ENCODE measurements around the gene MDK.
A peak's percentile ranks its signal among the peaks of the same experiment; 100 is the strongest.

Gene MDK

DNA sequence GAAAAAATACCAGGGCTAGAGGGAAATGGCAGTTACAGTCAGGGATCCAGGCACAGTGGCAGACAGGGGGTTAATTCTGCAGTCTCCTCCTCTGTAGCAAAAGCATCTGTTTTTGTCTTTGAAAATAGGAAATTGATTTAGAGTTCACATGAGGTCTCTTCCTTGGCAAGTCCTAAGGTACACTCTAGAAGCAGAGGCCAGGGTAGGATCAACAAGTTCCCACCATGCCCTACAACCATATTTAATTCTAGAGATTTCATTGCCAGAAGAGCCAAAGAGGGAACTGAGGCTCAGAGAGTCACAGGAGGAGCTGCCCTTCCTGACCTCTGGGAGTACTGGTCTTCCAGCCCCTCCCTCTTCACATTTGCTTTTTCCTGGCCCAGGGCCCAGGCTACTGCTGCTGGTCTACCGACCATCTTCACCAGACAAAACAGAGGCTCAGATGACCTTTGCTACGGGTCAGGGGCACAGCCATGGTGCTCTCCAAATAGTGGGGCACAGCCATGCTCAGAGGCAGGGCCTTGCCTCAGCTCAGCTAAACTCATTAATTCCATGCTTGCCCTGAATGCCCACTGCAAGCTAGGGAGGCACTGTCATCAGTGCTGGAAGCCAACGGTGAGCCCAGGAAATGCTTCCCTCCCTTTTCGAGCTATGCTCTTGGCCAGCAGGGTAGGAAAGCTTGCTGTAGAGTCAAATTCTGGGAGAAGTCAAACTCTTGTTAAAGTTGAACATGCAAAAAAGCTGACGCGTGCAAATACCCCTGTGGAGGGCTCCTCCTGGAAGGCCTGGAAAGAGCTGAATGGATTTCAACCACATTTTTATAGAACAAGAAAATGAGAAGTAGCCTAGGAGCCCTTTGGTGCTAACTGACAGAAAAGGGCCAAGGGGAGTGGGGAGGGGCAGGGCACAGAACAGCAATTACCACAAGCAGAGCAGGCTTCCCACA, 21.8 kb downstream of the MDK start:
- DNase-seq (ENCODE audit: low read depth) = no peak
- TF ChIP-seq, protein P1, sequence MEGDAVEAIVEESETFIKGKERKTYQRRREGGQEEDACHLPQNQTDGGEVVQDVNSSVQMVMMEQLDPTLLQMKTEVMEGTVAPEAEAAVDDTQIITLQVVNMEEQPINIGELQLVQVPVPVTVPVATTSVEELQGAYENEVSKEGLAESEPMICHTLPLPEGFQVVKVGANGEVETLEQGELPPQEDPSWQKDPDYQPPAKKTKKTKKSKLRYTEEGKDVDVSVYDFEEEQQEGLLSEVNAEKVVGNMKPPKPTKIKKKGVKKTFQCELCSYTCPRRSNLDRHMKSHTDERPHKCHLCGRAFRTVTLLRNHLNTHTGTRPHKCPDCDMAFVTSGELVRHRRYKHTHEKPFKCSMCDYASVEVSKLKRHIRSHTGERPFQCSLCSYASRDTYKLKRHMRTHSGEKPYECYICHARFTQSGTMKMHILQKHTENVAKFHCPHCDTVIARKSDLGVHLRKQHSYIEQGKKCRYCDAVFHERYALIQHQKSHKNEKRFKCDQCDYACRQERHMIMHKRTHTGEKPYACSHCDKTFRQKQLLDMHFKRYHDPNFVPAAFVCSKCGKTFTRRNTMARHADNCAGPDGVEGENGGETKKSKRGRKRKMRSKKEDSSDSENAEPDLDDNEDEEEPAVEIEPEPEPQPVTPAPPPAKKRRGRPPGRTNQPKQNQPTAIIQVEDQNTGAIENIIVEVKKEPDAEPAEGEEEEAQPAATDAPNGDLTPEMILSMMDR (IDR thresholded peaks at IDR 0.05; ENCODE audit: low read depth, low read length, missing control alignments) = no peak
- no peak overlapping the region for H3K4me3 ChIP-seq (ENCODE audit: low read depth, low read length)
- in situ Hi-C loops (cut with HindIII; ENCODE audit: low sequenced_read_pairs) = no loop called here

DNA sequence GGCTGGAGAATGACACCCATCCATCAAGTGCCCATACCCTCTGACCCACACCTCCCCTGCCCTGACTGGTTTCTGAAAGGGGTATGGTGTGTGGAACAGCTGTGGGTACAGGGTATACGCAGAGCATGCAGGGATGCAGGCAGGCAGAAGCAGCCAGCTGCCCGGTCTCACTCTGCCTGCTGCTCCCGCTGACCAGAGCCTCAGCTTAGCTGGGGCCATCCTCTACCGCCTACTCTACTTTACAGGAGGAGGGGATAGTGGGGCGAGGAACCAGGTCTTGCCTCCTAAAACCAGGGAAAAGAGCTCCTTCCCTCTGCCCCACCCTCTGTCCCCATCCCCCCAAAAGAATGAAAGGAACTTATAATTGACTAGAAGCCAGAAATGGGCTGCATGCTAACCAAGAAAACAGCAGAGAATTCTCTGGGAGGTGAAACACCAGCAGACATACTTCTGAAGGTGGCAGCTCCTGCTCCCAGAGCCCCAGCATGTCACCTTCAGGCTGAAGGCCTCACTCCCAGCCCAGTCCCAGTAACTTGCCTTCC, 23.1 kb downstream of the MDK start:
- TF ChIP-seq, protein P1 (IDR thresholded peaks at IDR 0.05; ENCODE audit: low read depth, low read length, missing control alignments) = no peak
- no peak overlapping the region for H3K4me3 ChIP-seq (ENCODE audit: low read depth, low read length)
- no peak for DNase-seq (ENCODE audit: low read depth)
- in situ Hi-C loops (cut with HindIII; ENCODE audit: low sequenced_read_pairs) = no loop called here

DNA sequence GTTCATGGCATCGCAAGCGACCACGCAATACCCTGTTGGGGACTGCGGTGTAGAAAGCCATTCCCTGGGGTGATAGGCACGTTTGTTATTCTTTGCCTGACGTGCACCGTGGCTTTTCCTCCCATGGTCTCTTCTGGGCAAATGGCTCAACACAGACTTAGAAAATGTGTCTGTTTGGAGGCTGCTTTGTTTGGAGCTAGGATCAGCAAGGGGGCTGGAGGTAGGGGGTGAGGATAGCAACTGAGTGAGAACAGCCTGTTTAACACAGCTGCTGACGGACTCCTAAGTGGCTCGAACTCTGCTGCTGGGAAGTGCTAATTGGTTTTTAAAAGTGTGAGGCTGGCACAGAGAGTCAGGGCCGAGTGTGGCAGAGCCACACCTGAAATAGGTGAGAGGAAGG, 26.2 kb downstream of the MDK start:
- in situ Hi-C loops (cut with HindIII; ENCODE audit: low sequenced_read_pairs) = no loop called here
- TF ChIP-seq, protein P1 (IDR thresholded peaks at IDR 0.05; ENCODE audit: low read depth, low read length, missing control alignments) = no peak

DNA sequence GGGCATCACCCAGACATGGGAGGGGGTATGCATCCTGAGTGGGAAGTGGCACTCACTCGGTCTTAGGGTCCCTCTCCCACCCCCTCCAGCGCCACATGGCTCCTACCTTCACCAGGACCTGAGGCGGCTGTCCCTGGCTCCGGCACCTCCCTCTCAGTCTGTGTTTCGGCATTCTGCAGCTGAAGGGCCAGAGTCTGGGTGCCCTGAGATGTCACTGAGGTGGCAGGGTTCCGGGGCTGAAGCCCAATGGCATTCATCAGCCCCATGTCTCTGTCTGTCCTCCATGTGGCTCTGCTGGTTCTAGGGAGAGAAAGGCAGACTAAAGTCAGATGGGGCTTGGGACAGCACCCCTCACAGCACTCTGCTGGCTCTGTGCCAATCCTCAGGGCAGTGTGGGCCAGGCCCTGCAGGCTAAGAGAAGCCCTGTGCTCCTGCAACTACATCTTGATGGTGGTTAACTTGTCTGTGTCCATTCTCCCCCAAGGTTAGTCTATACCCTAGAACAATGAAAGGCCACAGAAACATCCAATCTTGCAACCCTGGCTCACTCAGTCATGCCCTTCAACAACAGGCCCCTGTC, 27.0 kb downstream of the MDK start:
- no peak for DNase-seq (ENCODE audit: low read depth)
- H3K4me3 ChIP-seq (ENCODE audit: low read depth, low read length) = no peak overlapping the region
- in situ Hi-C loops (cut with HindIII; ENCODE audit: low sequenced_read_pairs) = no loop called here
- TF ChIP-seq, protein P1 (IDR thresholded peaks at IDR 0.05; ENCODE audit: low read depth, low read length, missing control alignments) = no peak

More for the DNA sequence above, 26.2 kb downstream of the MDK start:
- H3K4me3 ChIP-seq (ENCODE audit: low read depth, low read length) = no peak overlapping the region
- DNase-seq (ENCODE audit: low read depth) = no peak

DNA sequence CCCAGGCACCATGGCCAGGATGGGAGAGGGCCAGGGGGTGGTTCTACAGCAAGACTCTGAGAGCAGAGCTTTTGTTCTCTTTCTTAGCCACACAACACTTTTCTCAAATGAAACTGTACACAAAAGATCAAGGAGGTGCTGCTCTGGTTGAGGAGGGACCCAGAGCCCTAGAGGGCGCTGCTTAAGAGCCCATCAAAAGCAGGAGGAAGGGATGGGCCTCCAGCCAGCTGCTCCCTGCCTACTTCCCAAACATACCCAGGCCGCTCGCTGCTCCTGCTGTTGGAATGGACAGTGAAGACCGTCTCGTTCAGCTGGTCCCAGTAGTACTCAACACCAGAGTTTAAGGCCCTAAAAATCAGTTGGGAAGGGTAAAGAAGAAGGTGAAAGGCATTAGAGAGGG, 28.6 kb downstream of the MDK start:
- TF ChIP-seq, protein P1 (IDR thresholded peaks at IDR 0.05; ENCODE audit: low read depth, low read length, missing control alignments) = peak; percentile 48
- H3K4me3 ChIP-seq (ENCODE audit: low read depth, low read length) = no peak overlapping the region
- no peak for DNase-seq (ENCODE audit: low read depth)

DNA sequence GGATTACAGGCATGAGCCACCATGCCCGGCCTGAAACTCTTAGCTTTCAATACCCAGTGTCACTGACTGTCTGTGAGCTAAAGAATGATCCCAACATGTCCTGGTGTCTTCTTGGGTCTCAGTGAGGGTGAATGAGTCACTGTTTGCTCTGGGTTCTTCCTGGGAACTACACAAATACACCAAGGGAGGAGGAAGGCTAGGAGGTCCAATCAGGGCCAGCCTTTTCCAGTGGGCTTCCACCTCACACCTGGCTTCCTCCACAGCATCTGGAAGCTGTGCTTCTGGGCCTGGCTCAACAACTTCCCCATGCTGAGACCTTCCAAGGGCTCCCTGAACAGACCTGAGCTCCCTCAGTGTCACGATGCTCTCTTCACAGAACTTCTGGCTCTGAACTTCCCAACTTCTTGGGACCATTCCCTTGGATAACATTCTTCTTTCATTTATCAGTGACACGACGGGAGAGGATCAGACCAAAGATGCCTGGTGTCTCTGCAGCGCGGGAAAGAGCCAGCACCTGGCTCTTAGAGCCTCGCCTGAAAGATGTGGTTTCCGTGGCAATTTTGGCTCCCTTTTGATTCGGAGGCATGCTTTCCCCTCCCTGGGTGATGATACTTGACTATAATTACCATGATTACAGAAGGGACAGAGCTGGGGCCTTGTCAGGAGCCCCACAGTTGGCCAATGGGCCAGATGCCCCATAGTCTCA, 32.4 kb downstream of the MDK start:
- no peak overlapping the region for H3K4me3 ChIP-seq (ENCODE audit: low read depth, low read length)
- in situ Hi-C loops (cut with HindIII; ENCODE audit: low sequenced_read_pairs) = no loop called here
- DNase-seq (ENCODE audit: low read depth) = no peak
- TF ChIP-seq, protein P1 (IDR thresholded peaks at IDR 0.05; ENCODE audit: low read depth, low read length, missing control alignments) = no peak

More for the DNA sequence above, 28.6 kb downstream of the MDK start:
- in situ Hi-C loops (cut with HindIII; ENCODE audit: low sequenced_read_pairs) = no loop called here

All from astrocyte of the cerebellum (primary cell).